Stimulated activated CD4-positive, alpha-beta T cell treated with anti-CD3 and anti-CD28 coated beads, Interleukin-1b, Interleukin-23, amount 100 ng/mL, for 48 hours (primary cell): ENCODE results near the gene C19orf44.
"Not testable (repeated sequence)": the region's sequence is repeated elsewhere in the genome, so short reads cannot be mapped to it uniquely, and the experiment has no call there.

Source experiments
- DNase-seq: peaks from one replicate; pipeline ENCODE4 v3.0.0-alpha.2; 2020

Gene C19orf44

DNA sequence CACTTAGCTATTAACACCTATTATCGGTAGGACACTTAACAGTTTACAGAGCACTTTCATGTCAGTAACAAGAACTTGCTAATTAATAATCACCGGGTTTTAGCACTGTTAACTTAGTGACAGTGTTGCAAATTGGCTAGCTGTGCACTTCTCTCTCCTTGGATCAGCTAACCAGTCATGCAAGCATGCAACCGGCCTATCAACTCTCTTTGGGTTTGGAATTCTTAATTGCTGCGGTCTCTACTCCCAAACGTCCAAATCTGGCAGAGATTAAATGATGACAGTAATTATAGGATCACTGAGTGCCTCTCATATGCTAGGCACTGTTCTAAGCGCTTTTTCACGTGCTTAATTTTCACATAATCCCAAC, 25.7 kb upstream of the C19orf44 start:
- no peak for DNase-seq

DNA sequence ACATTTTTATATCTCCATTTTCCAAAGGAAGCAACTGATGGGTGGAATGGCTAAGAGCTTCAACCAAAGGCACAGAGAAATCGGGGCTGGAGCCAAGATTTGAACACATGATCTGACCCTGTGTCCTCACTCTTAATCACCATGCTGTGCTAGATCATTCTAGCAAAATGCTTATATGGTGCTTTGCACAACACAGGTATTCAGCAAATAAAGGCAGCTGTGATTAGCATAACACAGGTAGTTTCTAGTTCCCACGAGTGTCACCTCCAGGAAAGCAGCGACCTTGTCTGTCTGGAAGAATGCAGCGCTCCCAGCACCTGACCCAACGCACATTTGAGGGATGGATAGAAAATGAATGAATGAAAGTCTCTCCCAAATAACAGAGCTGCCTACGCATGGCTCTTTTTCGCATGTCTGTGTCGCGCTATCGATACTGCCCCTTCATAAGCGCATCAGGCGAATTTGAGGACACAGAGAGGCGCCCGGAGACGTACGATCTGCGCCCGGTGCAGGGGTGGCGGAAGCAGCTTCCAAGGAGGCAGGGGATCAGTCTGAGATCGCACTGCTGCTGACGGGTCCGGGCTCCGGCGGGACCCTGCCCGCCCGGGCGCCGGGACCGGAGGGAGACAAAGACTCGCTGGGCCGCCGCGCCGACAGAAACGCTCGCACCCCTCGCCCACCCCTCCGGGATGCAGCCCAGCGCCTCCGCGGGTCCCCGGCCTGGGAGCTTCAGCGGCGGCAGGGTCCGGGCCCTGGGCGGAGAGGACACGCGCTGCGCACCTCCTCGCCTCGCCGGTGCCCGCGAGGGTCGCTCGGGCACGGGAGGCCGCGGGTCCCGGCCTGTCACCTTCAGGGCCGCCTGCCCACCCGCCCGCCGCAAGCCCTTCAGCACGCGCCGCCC, 25.0 kb upstream of the C19orf44 start:
- DNase-seq: peak; percentile 29

DNA sequence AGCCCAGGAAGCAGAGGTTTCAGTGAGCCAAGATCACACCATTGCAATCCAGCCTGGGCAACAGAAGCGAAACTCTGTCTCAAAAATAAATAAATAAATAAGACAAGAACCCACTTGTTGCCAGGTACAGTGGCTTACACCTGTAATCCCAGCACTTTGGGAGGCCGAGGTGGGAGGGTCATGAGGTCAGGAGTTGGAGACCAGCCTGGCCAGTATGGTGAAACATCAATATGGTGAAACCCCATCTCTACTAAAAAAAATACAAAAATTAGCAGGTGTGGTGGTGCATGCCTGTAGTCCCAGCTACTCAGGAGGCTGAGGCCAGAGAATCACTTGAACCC, 23.7 kb upstream of the C19orf44 start:
- DNase-seq: not testable (repeated sequence)

DNA sequence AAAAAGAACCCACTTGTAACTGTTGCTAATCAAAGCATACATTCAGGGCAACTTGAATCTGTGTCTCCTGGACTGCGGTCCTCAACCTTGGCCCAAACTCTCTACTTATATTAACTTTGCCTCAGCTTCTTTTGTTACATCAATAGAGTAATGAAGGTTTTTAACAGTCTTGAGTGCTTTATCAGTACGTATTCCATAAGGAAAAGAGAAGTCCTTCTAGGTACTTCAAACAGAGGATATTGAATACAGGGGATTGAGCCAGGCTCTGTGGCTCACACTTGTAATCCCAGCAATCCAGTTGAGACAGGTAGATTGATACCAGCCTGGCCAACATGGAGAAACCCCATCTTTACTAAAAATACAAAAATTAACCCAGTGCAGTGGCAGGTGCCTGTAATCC, 23.2 kb upstream of the C19orf44 start:
- no peak for DNase-seq

DNA sequence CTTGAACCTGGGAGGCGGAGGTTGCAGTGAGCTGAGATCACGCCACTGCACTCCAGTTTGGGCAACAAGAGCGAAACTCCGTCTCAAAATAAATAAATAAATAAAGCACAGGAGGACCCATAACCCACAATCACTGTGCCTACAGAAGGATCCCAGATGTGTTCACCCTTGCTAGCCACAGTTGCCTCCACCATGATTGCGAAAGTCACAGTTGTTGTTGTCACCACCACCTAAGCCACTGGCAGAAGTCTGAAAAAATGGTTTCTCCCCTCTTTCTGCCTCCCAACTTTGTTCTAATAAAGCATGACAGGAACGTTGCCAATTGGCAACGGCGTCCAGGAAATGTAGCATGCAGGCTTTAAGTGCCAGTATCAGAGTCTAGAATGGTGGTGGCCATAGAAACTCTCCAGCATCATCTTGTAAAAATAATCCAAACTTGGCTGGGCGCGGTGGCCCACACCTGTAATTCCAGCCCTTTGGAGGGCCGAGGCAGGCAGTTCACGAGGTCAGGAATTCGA, 22.3 kb upstream of the C19orf44 start:
- DNase-seq: no peak

DNA sequence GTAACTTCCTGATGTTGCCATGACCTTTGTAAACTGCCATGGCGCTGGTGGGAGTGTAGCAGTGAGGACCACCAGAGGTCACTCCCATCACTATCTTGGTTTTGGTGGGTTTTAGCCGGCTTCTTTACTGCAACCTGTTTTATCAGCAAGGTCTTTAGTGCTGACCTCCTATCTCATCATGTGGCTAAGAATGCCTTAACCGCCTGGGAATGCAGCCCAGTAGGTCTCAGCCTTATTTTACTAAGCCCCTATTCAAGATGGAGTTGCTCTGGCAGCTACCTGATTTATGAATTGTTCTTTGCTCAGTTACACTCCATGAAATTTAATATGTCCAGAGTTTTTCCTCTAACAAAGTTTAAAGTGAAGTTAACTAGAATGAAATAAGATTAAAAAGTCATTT, 19.8 kb upstream of the C19orf44 start:
- no peak for DNase-seq

DNA sequence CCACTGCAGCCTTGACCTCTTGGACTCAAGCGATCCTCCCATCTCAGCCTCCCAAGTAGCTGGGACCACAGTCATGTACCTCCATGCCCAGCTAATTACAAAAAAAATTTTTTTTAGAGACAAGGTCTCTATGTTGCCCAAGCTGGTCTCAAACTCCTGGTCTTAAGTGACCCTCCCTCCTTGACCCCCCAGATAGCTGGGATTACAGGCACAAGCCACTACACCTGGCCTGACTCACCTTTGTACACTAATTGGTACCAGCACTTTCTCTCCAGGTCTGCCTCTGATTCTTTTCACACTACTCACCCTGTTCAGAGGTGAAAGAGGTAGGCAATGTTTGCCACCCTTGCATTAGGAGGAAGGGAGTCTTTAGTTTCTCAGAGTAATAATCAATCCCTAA, 18.9 kb upstream of the C19orf44 start:
- DNase-seq: no peak

DNA sequence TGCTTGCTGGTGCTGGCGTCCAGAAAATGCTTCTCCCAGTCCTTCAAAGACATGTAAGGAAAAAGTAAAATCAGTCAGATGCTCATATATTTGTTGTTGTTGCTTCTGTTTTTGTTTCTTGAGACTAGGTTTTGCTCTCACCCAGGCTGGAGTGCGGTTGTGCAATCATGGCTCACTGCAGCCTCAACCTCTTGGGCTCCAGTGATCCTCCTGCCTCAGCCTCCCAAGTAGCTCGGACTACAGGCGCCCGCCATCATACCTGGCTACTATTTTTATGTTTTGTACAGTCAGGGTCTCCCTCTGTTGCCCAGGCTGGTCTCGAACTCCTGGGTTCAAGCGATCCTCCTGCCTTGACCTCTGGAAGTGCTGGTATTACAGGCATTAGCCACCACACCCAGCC, 13.4 kb upstream of the C19orf44 start:
- no peak for DNase-seq

DNA sequence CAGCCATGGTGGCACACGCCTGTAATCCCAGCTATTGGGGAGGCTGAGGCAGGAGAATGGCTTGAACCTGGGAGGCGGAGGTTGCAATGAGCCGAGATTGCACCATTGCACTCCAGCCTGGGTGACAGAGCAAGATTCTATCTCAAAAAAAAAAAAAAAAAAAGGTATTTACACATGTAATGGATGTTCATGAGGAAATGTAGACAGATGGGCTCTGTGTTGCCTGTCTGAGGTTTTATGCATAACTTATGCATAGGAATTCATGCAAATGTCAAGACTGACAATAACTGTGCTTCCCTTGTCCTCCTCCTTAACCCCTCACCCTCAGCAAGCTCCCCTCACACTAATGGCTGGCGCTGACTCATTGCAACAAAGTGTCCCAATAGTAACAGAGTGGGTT, 9.7 kb upstream of the C19orf44 start:
- not testable (repeated sequence) for DNase-seq

DNA sequence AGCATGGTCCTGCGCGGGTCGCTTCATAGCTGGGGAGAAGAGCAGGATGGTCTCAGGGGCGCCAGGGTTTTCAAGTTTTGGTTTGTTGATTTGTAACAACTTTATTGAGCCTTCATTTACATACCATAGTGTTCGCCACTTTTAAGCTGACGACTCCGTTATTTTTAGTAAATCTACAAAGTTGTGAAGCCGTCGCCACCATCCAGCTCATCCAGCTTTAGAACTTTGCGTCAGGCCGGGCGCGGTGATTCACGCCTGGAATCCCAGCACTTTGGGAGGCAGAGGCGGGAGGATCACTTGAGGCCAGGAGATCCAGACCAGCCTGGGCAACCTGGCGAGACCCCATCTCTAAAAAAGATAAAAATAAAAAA, 404 bp downstream of the C19orf44 start:
- DNase-seq: no peak

DNA sequence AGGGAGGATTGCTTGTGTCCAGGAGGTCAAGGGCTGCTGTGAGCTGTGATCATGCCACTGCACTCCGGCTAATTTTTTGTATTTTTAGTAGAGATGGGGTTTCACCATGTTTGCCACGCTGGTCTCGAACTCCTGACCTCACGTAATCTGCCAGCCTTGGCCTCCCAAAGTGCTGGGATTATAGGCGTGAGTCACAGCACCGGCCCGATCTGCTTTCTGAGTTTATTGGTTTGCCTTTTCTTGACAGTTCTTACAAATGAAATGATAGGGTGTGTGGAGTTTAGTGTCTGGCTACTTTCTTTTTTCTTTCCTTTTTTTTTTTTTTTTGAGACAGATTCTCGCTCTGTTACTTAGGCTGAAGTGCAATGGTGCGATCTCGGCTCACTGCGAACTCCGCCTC, 848 bp downstream of the C19orf44 start:
- DNase-seq: no peak

DNA sequence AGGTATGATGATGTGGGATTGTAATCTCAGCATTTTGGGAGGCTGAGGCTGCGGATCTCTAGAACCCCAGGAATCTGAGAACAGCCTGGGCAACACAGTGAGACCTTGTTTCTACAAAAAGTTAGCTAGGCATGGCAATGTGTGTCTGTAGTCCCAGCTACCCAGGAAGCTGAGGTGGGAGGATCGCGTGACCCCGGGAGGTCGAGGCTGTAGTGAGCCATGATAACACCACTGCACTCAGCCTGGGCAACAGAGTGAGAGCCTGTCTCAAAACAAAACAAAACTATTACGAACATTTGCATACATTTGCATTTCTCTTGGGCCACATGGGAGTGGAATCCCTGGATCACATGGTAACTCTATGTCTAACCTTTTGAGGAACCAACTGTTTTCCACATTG, 1.6 kb downstream of the C19orf44 start:
- no peak for DNase-seq

DNA sequence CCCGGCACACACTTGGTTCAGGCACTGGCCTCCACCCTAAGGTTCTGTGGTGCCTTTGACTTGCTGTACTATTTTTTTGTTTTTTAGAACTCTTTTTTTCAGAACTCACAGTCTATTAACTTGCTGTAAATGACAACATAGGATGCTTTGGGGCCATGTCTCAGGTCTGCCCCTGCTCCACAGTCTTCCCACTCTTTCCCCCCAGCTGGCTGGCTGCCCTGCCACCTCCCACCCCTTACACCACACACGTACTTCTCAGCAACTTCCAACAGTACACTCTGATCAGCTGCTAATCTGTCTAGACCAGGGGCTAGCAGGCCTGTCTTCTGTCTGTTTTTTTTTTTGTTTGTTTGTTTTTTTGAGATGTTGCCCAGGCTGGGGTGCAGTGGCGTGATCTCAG, 8.1 kb downstream of the C19orf44 start:
- no peak for DNase-seq

DNA sequence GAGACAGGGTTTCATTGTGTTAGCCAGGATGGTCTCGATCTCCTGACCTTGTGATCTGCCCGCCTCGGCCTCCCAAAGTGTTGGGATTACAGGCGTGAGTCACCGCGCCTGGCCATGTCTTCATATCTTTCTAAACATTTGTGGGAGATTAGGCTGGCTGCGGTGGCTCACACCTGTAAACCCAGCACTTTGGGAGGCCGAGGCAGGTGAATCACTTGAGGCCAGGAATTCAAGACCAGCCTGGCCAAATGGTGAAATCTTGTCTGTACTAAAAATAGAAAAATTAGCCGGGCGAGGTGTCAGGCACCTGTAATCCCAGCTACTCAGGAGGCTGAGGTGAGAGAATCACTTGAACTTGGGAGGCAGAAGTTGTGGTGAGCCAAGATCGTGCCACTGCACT, 10.0 kb downstream of the C19orf44 start:
- DNase-seq: not testable (repeated sequence)

DNA sequence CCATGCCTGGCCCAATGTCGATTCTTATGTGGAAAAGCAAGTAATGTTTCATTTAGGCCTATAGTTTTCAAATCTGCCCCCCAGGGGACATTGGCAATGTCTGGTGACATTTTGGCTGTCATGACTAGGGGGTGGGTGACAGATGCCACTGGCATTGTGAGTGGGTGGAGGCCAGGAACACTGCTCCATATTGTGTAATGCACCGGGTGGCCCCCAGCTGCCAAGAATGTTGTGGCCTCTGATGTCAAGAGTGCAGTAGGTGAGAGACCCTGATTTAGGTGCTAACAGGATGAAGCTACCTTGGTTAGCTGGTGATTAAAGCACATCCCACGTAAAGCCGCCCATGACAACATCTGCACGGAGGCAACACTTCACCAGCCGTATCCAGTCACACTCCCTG, 10.8 kb downstream of the C19orf44 start:
- no peak for DNase-seq

DNA sequence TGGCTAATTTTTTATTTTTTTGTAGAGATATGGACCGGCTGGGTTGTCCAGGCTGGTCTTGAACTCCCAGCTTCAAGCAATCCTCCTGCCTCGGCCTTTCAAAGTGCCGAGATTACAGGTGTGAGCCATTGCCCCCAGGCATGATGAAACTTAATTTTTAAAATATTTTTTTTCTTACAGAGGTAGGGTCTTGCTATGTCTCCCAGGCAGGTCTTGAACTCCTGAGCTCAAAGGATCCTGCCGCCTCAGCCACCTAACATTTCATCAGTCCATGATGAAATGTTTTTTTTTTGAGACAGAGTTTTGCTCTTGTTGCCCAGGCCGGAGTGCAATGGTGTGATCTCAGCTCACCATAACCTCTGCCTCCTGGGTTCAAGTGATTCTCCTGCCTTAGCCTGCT, 12.4 kb downstream of the C19orf44 start:
- no peak for DNase-seq

DNA sequence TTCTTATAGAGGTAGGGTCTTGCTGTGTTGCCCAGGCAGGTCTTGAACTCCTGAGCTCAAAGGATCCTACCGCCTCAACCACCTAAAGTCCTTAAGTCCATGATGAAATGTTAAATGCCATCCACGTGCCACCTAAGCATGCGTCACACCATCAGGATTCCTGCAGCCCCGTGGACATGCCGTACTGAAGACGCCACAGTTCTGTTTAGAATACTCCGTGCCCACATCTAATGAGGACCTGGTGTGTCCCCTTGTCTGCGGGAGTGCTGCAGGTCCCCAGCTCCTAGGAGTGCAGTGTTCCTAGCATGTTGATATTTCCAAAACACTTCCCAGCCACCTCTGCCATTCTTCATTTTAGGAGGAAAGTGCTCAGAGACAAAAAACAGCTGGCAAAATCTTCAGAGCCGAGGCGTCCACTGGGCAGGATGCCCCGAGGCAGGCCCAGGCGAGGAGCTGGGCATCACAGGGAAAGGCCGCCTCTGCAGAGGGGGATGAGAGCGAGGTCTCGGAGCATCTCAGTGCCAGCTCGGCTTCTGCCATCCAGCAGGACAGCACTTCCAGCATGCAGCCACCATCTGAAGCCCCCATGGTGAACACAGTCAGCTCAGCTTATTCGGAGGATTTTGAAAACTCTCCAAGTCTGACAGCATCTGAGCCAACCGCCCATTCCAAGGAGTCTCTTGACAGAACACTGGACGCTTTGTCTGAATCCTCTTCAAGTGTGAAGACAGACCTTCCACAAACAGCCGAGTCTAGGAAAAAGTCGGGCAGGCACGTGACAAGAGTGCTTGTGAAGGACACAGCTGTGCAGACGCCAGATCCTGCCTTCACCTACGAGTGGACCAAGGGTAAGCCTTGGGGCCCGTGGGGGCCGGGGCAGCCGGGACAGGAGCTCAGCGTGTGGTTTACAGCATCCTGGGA, 13.2 kb downstream of the C19orf44 start:
- DNase-seq: no peak

DNA sequence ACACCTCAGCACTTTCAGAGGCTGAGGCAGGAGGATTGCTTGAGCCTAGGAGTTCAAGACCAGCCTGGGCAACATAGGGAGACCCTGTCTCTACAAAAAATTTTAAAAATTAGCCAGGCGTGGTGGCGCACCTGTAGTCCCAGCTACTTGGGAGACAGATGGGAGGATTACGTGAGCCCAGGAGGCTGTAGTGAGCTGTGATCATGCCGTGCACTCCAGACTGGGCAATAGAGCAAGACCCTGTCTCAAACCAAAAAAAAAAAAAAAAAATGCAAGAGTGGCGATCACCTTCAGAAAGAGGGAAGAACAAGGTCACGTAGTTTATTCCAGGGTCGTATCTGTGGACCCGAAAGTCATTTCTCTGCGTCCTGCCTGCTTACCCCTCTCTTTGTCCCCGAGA, 16.4 kb downstream of the C19orf44 start:
- not testable (repeated sequence) for DNase-seq

DNA sequence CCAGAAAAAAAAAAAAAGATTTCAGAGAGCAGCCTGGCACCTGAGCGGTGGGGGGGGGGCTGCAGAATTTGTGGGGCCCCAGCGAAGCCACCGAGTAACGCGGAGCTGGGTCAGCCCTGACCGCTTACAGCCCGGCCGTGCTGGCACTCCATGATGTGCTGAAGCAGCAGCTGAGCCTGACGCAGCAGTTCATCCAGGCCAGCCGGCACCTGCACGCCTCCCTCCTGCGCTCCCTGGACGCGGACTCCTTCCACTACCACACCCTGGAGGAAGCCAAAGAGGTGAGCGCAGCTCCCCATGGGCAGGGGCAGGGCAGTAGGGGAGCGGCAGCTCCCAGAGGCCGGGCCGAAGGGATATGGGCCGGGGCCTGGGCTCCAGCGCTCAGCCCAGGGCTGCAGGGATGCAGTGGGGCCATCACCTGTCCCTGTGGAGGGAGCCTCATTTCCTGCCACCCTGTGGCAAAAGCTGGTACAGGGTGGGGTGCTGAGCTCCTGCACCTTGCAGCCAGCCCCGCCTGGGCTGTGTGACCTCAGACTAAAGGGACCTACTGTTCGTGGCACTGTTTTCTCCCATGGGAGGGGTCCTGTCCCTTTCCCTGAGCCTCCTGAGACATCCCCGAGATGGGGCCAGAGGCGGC, 18.3 kb downstream of the C19orf44 start:
- DNase-seq: no peak

DNA sequence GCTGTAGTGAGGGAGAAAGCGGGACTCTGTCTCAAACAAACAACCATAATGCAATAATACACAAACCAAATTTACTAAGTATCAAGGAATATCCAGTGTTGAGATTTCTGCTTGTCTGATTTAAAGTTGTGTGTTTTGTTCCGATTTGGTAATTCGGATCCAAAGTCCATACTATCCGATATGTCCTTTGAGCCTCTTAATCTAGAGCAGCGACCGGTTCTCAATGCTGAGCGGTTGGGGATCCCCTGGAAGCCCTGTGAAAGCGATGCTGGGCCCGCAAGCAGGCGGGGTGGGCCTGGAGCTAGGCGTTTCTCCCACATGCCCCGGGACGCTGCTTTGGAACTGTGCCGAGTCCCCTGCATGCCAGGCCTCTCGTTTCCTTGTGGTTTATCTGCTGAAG, 20.2 kb downstream of the C19orf44 start:
- DNase-seq: no peak

DNA sequence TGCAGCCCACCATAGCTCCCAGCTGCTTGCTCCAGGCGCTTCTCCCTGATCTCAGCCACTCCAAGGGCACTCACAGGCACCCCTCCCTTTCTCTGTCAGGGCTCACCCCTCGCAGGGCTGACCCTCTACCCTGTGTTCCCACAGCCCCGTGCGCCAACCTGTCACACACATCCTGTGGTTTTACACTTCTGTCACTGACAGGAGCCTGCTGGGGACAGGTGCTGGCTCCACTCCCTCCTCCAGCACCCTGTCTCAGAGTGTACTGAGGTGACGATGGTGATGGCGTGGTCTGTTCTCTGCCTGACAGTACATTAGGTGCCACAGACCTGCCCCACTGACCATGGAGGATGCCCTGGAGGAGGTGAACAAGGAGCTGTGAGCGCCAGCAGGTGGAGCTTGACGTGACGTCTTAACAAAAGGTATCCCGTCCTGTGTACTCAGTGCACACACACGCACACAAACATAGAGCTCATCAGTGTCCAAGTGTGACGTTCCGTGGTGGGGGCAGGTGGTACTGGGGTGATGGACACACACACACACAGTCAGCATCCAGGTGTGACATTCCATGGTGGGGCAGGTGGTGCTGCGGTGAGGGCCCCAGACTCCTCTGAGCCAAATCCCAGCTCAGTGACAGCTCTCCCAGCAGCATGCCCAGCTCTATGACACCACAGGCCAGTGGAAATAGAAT, 20.9 kb downstream of the C19orf44 start:
- DNase-seq: no peak

DNA sequence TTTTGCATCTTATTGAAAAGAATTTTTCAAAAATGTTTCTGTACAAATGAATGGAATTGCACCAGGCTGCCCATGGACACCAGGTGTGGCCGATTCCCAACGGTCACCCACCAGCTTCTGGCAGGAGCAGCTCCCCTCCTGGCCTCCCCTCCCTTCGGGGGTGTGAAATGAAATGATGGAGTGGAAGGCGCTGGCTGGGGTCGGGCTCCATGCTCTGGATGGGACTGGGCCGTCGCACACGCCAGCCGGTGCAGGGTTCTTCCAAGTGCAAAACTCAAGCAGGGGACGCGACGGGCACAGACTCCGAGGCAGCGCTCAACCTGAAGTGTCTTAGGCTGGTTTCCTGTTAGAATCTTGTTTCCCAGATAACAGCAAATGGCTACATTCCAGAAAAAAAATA, 21.9 kb downstream of the C19orf44 start:
- DNase-seq: no peak
